GM12878 (cell line): Measurements from ENCODE around the gene ZNF583. TPM values are rescaled to one million over a fixed set of nuclear protein-coding genes. Genes with fewer than 3 reads are reported as not detected.

Experiments used
- ATAC-seq: fragments of 200-7000 bp; cut with Tn5 transposase; 3 replicates; pipeline ENCODE4 v1.9.1; 2020; ENCODE audit warnings: mild to moderate bottlenecking, moderate library complexity
- BruUV-seq: library from RNA; stranded (reverse); fragments of 400-500 nt; replicated peaks from 2 replicates; lab custom pipeline; 2021; lab: Mats Ljungman, UMichigan
- CTCF ChIA-PET: fragments of 300-600 bp; sonication (Branson Sonifier 250); formaldehyde crosslinking; extraction: SDS; loops from one replicate; lab custom pipeline; 2021; ENCODE audit warnings: inconsistent platforms; lab: Yijun Ruan, JAX
- POLR2A ChIA-PET: fragments of 350-600 bp; formaldehyde crosslinking; extraction: SDS; loops from one replicate; lab custom pipeline; 2021; ENCODE audit warnings: inconsistent platforms; lab: Charles Lee
- RAD21 ChIA-PET: fragments of 300-600 bp; sonication (Branson Sonifier 250); formaldehyde crosslinking; loops from one replicate; lab custom pipeline; 2023; ENCODE audit warnings: antibody characterized with exemption; ENCODE audit not compliant: unreplicated experiment; lab: Charles Lee
- SMC1A ChIA-PET: fragments of 300-600 bp; sonication (Branson Sonifier 250); formaldehyde crosslinking; loops from one replicate; lab custom pipeline; 2023; ENCODE audit not compliant: unreplicated experiment, uncharacterized antibody; lab: Charles Lee
- DNase-seq: peaks from one replicate; pipeline ENCODE4 v3.0.0-alpha.2; 2011; ENCODE audit warnings: low read depth, low spot score
- FAIRE-seq: peaks from 3 replicates; lab custom pipeline; 2011; peaks lifted over from hg19 to GRCh38; lab: Jason Lieb, UNC
- H2AFZ ChIP-seq: 2 replicates; pipeline ENCODE4 v1.6.0; 2011; ENCODE audit warnings: low read depth, low read length, control low read depth; ENCODE audit not compliant: control insufficient read depth
- H3K27ac ChIP-seq: 2 replicates; pipeline ENCODE4 v1.5.1; 2011; ENCODE audit warnings: control low read depth; ENCODE audit not compliant: control insufficient read depth, insufficient read depth
- H3K27me3 ChIP-seq, 2 experiments: replicated peaks in 1 of 2; 2 replicates each; pipeline versions ENCODE4 v1.6.0 to v1.6.1; 2011; ENCODE audit warnings: low read length in 1 of 2; ENCODE audit not compliant: control insufficient read depth in 2 of 2, insufficient read depth in 2 of 2
- H3K36me3 ChIP-seq, 2 experiments: 2 replicates each; pipeline ENCODE4 v1.5.1; 2011; ENCODE audit warnings: low read length in 1 of 2; ENCODE audit not compliant: control insufficient read depth in 2 of 2, insufficient read depth in 2 of 2
- H3K4me1 ChIP-seq: 2 replicates; pipeline ENCODE4 v1.6.1; 2011; ENCODE audit warnings: mild to moderate bottlenecking, low read length, moderate library complexity, mixed read lengths; ENCODE audit not compliant: control insufficient read depth, insufficient read depth
- H3K4me2 ChIP-seq: 2 replicates; pipeline ENCODE4 v1.6.0; 2011; ENCODE audit warnings: control low read depth; ENCODE audit not compliant: control insufficient read depth, insufficient read depth
- H3K4me3 ChIP-seq: fragments of 200-600 bp; sonication (generic); 2 replicates; pipeline ENCODE4 v1.5.1; 2016
- H3K79me2 ChIP-seq: 2 replicates; pipeline ENCODE4 v1.6.0; 2011; ENCODE audit warnings: low read length; ENCODE audit not compliant: control insufficient read depth, insufficient read depth
- H3K9ac ChIP-seq: 2 replicates; pipeline ENCODE4 v1.8.0; 2011; ENCODE audit warnings: low read length, control low read depth, mixed read lengths; ENCODE audit not compliant: control insufficient read depth, insufficient read depth
- H3K9me3 ChIP-seq: replicated peaks from 3 replicates; pipeline ENCODE4 v1.5.1; 2011; ENCODE audit warnings: mild to moderate bottlenecking, low read length; ENCODE audit not compliant: control insufficient read depth, insufficient read depth
- H4K20me1 ChIP-seq: 2 replicates; pipeline ENCODE4 v1.6.0; 2011; ENCODE audit not compliant: control insufficient read depth, insufficient read depth
- BACH1 ChIP-seq: fragments of 450-650 bp; IDR thresholded peaks from 2 replicates; pipeline ENCODE4 v1.6.1; 2017; ENCODE audit warnings: mild to moderate bottlenecking, borderline replicate concordance
- BCL11A ChIP-seq: IDR thresholded peaks from 2 replicates; pipeline ENCODE4 v1.6.1; 2011; ENCODE audit warnings: low read depth, low read length
- BHLHE40 ChIP-seq, 2 experiments: fragments of 450-650 bp in 1 of 2; IDR thresholded peaks; 2 replicates each; pipeline ENCODE4 v1.6.1; 2011 to 2017; ENCODE audit warnings: low read depth in 2 of 2, borderline replicate concordance in 1 of 2, improper control_type of control experiment in 1 of 2, low read length in 1 of 2, mild to moderate bottlenecking in 1 of 2
- BRCA1 ChIP-seq: IDR thresholded peaks from 2 replicates; pipeline ENCODE4 v1.6.1; 2011; ENCODE audit warnings: low read depth, low read length, improper control_type of control experiment
- EZH2 ChIP-seq: IDR thresholded peaks from 2 replicates; pipeline ENCODE4 v1.6.1; 2012; ENCODE audit warnings: low read depth, mild to moderate bottlenecking, control low read depth, inconsistent platforms, low read length, borderline replicate concordance; ENCODE audit not compliant: control insufficient read depth
- MYB ChIP-seq: fragments of 150-350 bp; IDR thresholded peaks from 2 replicates; pipeline ENCODE4 v1.6.1; 2014; ENCODE audit warnings: mild to moderate bottlenecking, low read depth, low read length, borderline replicate concordance
- STAT1 ChIP-seq: fragments of 450-650 bp; conservative IDR thresholded peaks from 2 replicates; pipeline ENCODE4 v1.6.1; 2014; ENCODE audit warnings: antibody characterized with exemption, mild to moderate bottlenecking
- ZNF217 ChIP-seq: fragments of 450-650 bp; IDR thresholded peaks from 2 replicates; pipeline ENCODE4 v1.6.1; 2017; ENCODE audit warnings: antibody characterized with exemption, mild to moderate bottlenecking
- ZNF274 ChIP-seq: IDR thresholded peaks from one replicate; pipeline ENCODE4 v1.8.0; 2011; ENCODE audit not compliant: insufficient read length, insufficient read depth
- WGBS: methylation state at CpG from one replicate; pipeline ENCODE4 v1.1.6; 2016; ENCODE audit warnings: low lambda C conversion rate; ENCODE audit not compliant: insufficient replicate concordance, insufficient coverage; ENCODE audit errors: missing lambda C conversion rate; 5-methylcytosine and 5-hydroxymethylcytosine counted together
- in situ Hi-C: fragments of 300-500 bp; cut with MboI; formaldehyde crosslinking; loops from 9 replicates; pipeline ENCODE4 v1.14.3; 2018; ENCODE audit warnings: mixed read lengths
- intact Hi-C: fragments of 100-400 bp; cut with micrococcal nuclease; formaldehyde crosslinking; loops from one replicate; pipeline ENCODE4 v1.14.2; 2022; ENCODE audit not compliant: unreplicated experiment
- polyA plus RNA-seq, 11 experiments: library from polyadenylated mRNA; depleted of rRNA in 4 of 11; unstranded in 6 of 11; stranded (reverse) in 5 of 11; fragments of >200 nt; fragmentation: Nextera tagmentation in 4 of 11; fragmentation: Illumina TruSeq in 1 of 11; extraction: Ambion mirVana in 4 of 11; extraction: Trizol in 1 of 11; gene quantifications; 1 replicate in 1 of 11; 2 replicates in 10 of 11; pipeline versions ENCODE4 v1.2.1 to v1.2.3, GENCODE V29; 2011 to 2016; ENCODE audit warnings: inconsistent platforms in 2 of 11, missing spikeins in 2 of 11, low read depth in 1 of 11
- total RNA-seq, 4 experiments: library from RNA; depleted of rRNA in 3 of 4; stranded (reverse); fragments of >200 nt in 3 of 4; fragmentation: Illumina TruSeq in 1 of 4; extraction: Trizol in 1 of 4; gene quantifications; 2 replicates each; pipeline versions ENCODE4 v1.2.1 to v1.2.3, GENCODE V29; 2013 to 2021
- TF ChIP-seq, protein P1 (sequence below): fragments of 450-650 bp; IDR thresholded peaks from 2 replicates; pipeline ENCODE4 v1.6.1; 2016; ENCODE audit warnings: mild to moderate bottlenecking
- TF ChIP-seq, protein P2 (sequence below): fragments of 150-350 bp; IDR thresholded peaks from 2 replicates; pipeline ENCODE4 v1.6.1; 2014; ENCODE audit warnings: mild to moderate bottlenecking, low read depth, low read length

ZNF583 gene
- total and polyA plus RNA-seq, 10 of the 15 experiments (the other 5 are each of a cell fraction or from before 2014, with no cell fraction given), result 0.40 to 3.1 (median 1.4) TPM

DNA sequence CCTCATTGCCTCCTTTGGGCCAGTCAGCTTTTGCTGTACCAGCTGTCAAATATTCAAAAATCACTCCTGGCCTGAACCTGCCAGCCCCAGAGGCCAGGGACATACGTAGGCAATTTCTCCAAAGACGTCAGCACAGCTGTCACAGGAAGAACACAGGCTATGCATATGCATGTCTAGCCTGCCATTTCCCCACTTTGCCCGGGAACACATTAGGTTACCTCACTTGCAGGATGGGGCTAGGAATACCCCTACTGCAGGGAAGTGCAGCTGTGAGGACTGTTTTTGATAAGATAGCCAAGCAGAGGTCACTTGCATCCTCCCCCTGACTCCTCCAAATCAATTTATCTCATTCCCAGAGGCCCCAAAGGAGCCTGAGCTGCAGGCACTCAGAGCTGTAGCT lies 70.2 kb downstream of the ZNF583 start:
- ATAC-seq (no peak), FAIRE-seq (no peak), DNase-seq (no peak)
- H2AFZ ChIP-seq, result no peak overlapping the region
- no TSS peak for BruUV-seq
- H3K27ac ChIP-seq, result no peak overlapping the region
- H3K4me1 ChIP-seq, result no peaks in the 10 kb centered on the region
- intact Hi-C loops, result no loop called here
- SMC1A ChIA-PET, result no interaction called here
- POLR2A ChIA-PET, result no interaction called here
- no peaks in the 10 kb centered on the region for H3K79me2 ChIP-seq
- no peaks in the 10 kb centered on the region for H4K20me1 ChIP-seq
- no peak overlapping the region for H3K4me2 ChIP-seq
- peaks cover 2% of the 10 kb centered on the region; the same call in 2 of the 3 replicates for H3K9me3 ChIP-seq
- 30% methylated on average over 3 of the region's 3 CpGs for WGBS
- H3K27me3 ChIP-seq, result no peaks in the 10 kb centered on the region
- H3K9ac ChIP-seq, result no peak overlapping the region
- CTCF ChIA-PET, result no interaction called here
- RAD21 ChIA-PET, result no interaction called here
- in situ Hi-C loops, result no loop called here
- no peak overlapping the region for H3K4me3 ChIP-seq
- TF ChIP-seq BHLHE40 (IDR thresholded peaks at IDR 0.05; ENCODE audit: borderline replicate concordance in 1 of 2, low read depth in 2 of 2, low read length in 1 of 2) (no peak), STAT1 (no peak), BRCA1 (no peak), EZH2 (no peak), BACH1 (no peak), BCL11A (no peak), ZNF274 (no peak), ZNF217 (no peak), MYB (no peak)
- TF ChIP-seq, protein P1, sequence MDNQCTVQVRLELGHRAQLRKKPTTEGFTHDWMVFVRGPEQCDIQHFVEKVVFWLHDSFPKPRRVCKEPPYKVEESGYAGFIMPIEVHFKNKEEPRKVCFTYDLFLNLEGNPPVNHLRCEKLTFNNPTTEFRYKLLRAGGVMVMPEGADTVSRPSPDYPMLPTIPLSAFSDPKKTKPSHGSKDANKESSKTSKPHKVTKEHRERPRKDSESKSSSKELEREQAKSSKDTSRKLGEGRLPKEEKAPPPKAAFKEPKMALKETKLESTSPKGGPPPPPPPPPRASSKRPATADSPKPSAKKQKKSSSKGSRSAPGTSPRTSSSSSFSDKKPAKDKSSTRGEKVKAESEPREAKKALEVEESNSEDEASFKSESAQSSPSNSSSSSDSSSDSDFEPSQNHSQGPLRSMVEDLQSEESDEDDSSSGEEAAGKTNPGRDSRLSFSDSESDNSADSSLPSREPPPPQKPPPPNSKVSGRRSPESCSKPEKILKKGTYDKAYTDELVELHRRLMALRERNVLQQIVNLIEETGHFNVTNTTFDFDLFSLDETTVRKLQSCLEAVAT, result no peak
- TF ChIP-seq, protein P2, sequence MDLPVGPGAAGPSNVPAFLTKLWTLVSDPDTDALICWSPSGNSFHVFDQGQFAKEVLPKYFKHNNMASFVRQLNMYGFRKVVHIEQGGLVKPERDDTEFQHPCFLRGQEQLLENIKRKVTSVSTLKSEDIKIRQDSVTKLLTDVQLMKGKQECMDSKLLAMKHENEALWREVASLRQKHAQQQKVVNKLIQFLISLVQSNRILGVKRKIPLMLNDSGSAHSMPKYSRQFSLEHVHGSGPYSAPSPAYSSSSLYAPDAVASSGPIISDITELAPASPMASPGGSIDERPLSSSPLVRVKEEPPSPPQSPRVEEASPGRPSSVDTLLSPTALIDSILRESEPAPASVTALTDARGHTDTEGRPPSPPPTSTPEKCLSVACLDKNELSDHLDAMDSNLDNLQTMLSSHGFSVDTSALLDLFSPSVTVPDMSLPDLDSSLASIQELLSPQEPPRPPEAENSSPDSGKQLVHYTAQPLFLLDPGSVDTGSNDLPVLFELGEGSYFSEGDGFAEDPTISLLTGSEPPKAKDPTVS, result no peak
- no peaks in the 10 kb centered on the region for H3K36me3 ChIP-seq
